BE2C (cell line): ENCODE data around the gene TGM3.

ENCODE experiments used
- DNase-seq: peaks from one replicate; pipeline ENCODE4 v3.0.0-alpha.2; 2020
- H3K27me3 ChIP-seq: fragments of 250-450 bp; sonication (Bioruptor Pico); 2 replicates; pipeline ENCODE4 v1.5.1; 2020; ENCODE audit warnings: mild to moderate bottlenecking
- H3K36me3 ChIP-seq: fragments of 250-450 bp; sonication (Bioruptor Pico); 2 replicates; pipeline ENCODE4 v1.5.1; 2020; ENCODE audit warnings: mild to moderate bottlenecking
- H3K4me1 ChIP-seq: fragments of 250-450 bp; sonication (Bioruptor Pico); 2 replicates; pipeline ENCODE4 v1.5.1; 2020
- H3K4me3 ChIP-seq: 2 replicates; pipeline ENCODE4 v1.5.1; 2011; ENCODE audit warnings: low read depth, low read length
- H3K9me3 ChIP-seq: fragments of 250-450 bp; sonication (Bioruptor Pico); 2 replicates; pipeline ENCODE4 v1.5.1; 2020
- CTCF ChIP-seq: IDR thresholded peaks from 2 replicates; pipeline ENCODE4 v1.5.1; 2012; ENCODE audit warnings: mild to moderate bottlenecking, low read depth, low read length

The TGM3 gene

GRCh38 chr20:2289475-2289874 lies 6.3 kb upstream of the TGM3 start:
- Histone ChIP-seq H3K27me3 (no peaks in the 10 kb centered on the region), H3K36me3 (no peaks in the 10 kb centered on the region), H3K4me1 (no peaks in the 10 kb centered on the region), H3K9me3 (no peaks in the 10 kb centered on the region), H3K4me3 (no peak overlapping the region)
- no peak for DNase-seq
- TF ChIP-seq CTCF, result no peak

- Histone ChIP-seq H3K9me3 (no peaks in the 10 kb centered on the region), H3K36me3 (no peaks in the 10 kb centered on the region), H3K4me1 (no peaks in the 10 kb centered on the region), H3K27me3 (no peaks in the 10 kb centered on the region), H3K4me3 (no peak overlapping the region)
- no peak for DNase-seq
- no peak for TF ChIP-seq CTCF
Measured at GRCh38 chr20:2290486-2290885, 5.3 kb upstream of the TGM3 start.

- no peaks in the 10 kb centered on the region for H3K36me3 ChIP-seq
- DNase-seq, result no peak
- H3K9me3 ChIP-seq, result no peaks in the 10 kb centered on the region
- no peak overlapping the region for H3K4me3 ChIP-seq
- H3K27me3 ChIP-seq, result no peaks in the 10 kb centered on the region
- no peak for TF ChIP-seq CTCF
- no peaks in the 10 kb centered on the region for H3K4me1 ChIP-seq
Measured at GRCh38 chr20:2292416-2293110, 3.2 kb upstream of the TGM3 start.

- no peak overlapping the region for H3K4me3 ChIP-seq
- H3K9me3 ChIP-seq, result no peaks in the 10 kb centered on the region
- H3K4me1 ChIP-seq, result no peaks in the 10 kb centered on the region
- no peaks in the 10 kb centered on the region for H3K36me3 ChIP-seq
- no peak for DNase-seq
- no peaks in the 10 kb centered on the region for H3K27me3 ChIP-seq
- TF ChIP-seq CTCF, result no peak
Measured at GRCh38 chr20:2293486-2293885, 2.3 kb upstream of the TGM3 start.

GRCh38 chr20:2293971-2294370 lies 1.8 kb upstream of the TGM3 start:
- Histone ChIP-seq H3K4me3 (no peak overlapping the region), H3K4me1 (no peaks in the 10 kb centered on the region), H3K27me3 (no peaks in the 10 kb centered on the region), H3K36me3 (no peaks in the 10 kb centered on the region), H3K9me3 (no peaks in the 10 kb centered on the region)
- no peak for DNase-seq
- TF ChIP-seq CTCF, result no peak

GRCh38 chr20:2295286-2295685 lies 515 bp upstream of the TGM3 start:
- H3K4me3 ChIP-seq, result no peak overlapping the region
- H3K4me1 ChIP-seq, result no peaks in the 10 kb centered on the region
- no peaks in the 10 kb centered on the region for H3K36me3 ChIP-seq
- no peak for TF ChIP-seq CTCF
- H3K27me3 ChIP-seq, result no peaks in the 10 kb centered on the region
- no peak for DNase-seq
- no peaks in the 10 kb centered on the region for H3K9me3 ChIP-seq
